Amniotic epithelial cell (primary cell): Measurements from ENCODE around the gene VTCN1.

Experiments used
- DNase-seq: peaks from one replicate; pipeline ENCODE4 v3.0.0-alpha.2; 2010; ENCODE audit warnings: low read depth

Gene VTCN1

GRCh38 chr1:117096951-117097408 lies 113.7 kb downstream of the VTCN1 start:
- DNase-seq = no peak

GRCh38 chr1:117094841-117095604 lies 115.7 kb downstream of the VTCN1 start:
- DNase-seq = peak; percentile 49

GRCh38 chr1:117093870-117094621 lies 116.7 kb downstream of the VTCN1 start:
- DNase-seq = peak; percentile 75
